Natural killer cell (primary cell): ENCODE results near the gene ZNF189. TPM values are rescaled to one million over a fixed set of nuclear protein-coding genes. Genes with fewer than 3 reads are reported as not detected.

Experiments
- ATAC-seq, 3 donors: fragments of 150-1000 bp in 2 of 3; fragments of 200-7000 bp in 1 of 3; cut with Tn5 transposase; 1 replicate in 1 of 3; 2 replicates in 2 of 3; pipeline ENCODE4 v1.10.0; 2021; ENCODE audit warnings: mild to moderate bottlenecking in 2 of 3, moderate library complexity in 2 of 3
- DNase-seq, 2 donors: peaks; one replicate each; pipeline versions ENCODE4 v3.0.0 to v3.0.0-alpha.2; 2013 to 2021; ENCODE audit warnings: mixed read lengths in 1 of 2
- H3K27ac ChIP-seq: one replicate; pipeline ENCODE4 v1.5.1; 2013; ENCODE audit warnings: mild to moderate bottlenecking, low read length
- H3K27me3 ChIP-seq: one replicate; pipeline ENCODE4 v1.6.1; 2013; ENCODE audit warnings: low read length; ENCODE audit not compliant: control insufficient read depth, insufficient read depth
- H3K36me3 ChIP-seq: one replicate; pipeline ENCODE4 v1.6.1; 2013; ENCODE audit warnings: low read length; ENCODE audit not compliant: control insufficient read depth, insufficient read depth
- H3K4me1 ChIP-seq: one replicate; pipeline ENCODE4 v1.6.1; 2013; ENCODE audit warnings: low read length; ENCODE audit not compliant: control insufficient read depth, insufficient read depth
- H3K4me3 ChIP-seq: one replicate; pipeline ENCODE4 v1.5.1; 2013; ENCODE audit warnings: low read length
- H3K9me3 ChIP-seq: one replicate; pipeline ENCODE4 v1.6.1; 2013; ENCODE audit warnings: low read length; ENCODE audit not compliant: control insufficient read depth, insufficient read depth
- H3K27ac Mint-ChIP-seq, 2 donors: one replicate each; pipeline ENCODE4 v1.8.0; 2022; ENCODE audit warnings: mild to moderate bottlenecking in 2 of 2, mixed read lengths in 2 of 2, moderate library complexity in 1 of 2
- H3K27me3 Mint-ChIP-seq, 2 donors: one replicate each; pipeline ENCODE4 v1.8.0; 2022; ENCODE audit warnings: low read depth in 2 of 2, mixed read lengths in 2 of 2
- H3K36me3 Mint-ChIP-seq: one replicate; pipeline ENCODE4 v1.8.0; 2022; ENCODE audit warnings: mixed read lengths
- H3K4me1 Mint-ChIP-seq, 2 donors: one replicate each; pipeline ENCODE4 v1.8.0; 2022; ENCODE audit warnings: mixed read lengths in 2 of 2
- H3K4me3 Mint-ChIP-seq: one replicate; pipeline ENCODE4 v1.8.0; 2022; ENCODE audit warnings: mild to moderate bottlenecking, moderate library complexity, mixed read lengths
- H3K9me3 Mint-ChIP-seq, 2 donors: one replicate each; pipeline ENCODE4 v1.8.0; 2022; ENCODE audit warnings: mixed read lengths in 2 of 2
- WGBS: methylation state at CpG from one replicate; pipeline ENCODE4 v1.1.7; 2013; ENCODE audit warnings: missing lambda C conversion rate; ENCODE audit not compliant: insufficient coverage; 5-methylcytosine and 5-hydroxymethylcytosine counted together
- intact Hi-C: fragments of 100-400 bp; cut with micrococcal nuclease; formaldehyde crosslinking; loops from one replicate; pipeline ENCODE4 v1.14.2; 2022
- total RNA-seq, 4 donors: library from RNA; stranded (reverse); fragments of 120-200 nt in 1 of 4; gene quantifications; one replicate each; pipeline versions ENCODE4 v1.2.3 to v1.2.4, GENCODE V29; 2013 to 2022
- TF ChIP-seq, protein P1 (sequence below): fragments of 200-600 bp; IDR thresholded peaks from one replicate; pipeline ENCODE4 v1.8.0; 2022; ENCODE audit warnings: antibody characterized with exemption

ZNF189 gene
- total RNA-seq, 3 donors from 2014 or later (not counting 1 experiment from before 2014, with no cell fraction given), result 6.7 to 11.3 (median 8.7) TPM

DNA sequence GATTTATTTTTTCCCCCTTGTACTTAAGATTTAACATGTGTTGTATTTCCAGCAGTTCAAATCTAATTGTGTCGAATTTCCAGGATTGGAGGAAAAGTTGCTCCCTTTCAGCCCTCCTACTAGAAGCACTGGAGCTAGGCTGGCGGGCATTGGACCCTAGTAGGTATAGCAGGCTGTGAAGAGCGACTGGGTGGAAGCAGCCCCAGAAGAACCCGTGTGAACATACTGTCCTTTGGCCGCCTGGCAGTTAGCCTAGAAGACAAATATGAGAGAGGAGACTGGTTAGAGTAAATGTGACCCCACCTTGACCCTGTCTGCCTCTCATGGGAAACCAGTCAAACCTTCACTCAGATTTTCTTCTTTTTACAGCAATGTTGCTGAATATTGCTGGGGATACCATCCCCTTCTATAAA is 23.0 kb downstream of the ZNF189 start:
- Mint-ChIP-seq H3K9me3 (peaks cover 18 to 27% of the 10 kb centered on the region in 2 donors), H3K27me3 (peaks cover 0 to 6% of the 10 kb centered on the region in 2 donors), H3K27ac (no peak overlapping the region), H3K4me3 (no peak overlapping the region), H3K4me1 (no peaks in the 10 kb centered on the region), H3K36me3 (peaks cover 12% of the 10 kb centered on the region)
- 87% methylated on average over 5 of the region's 5 CpGs for WGBS
- Histone ChIP-seq H3K27me3 (no peaks in the 10 kb centered on the region), H3K9me3 (peaks cover 4% of the 10 kb centered on the region), H3K36me3 (no peaks in the 10 kb centered on the region), H3K27ac (no peak overlapping the region), H3K4me1 (no peaks in the 10 kb centered on the region), H3K4me3 (no peak overlapping the region)
- ATAC-seq, result no peak
- intact Hi-C loops, result no loop called here
- TF ChIP-seq, protein P1, sequence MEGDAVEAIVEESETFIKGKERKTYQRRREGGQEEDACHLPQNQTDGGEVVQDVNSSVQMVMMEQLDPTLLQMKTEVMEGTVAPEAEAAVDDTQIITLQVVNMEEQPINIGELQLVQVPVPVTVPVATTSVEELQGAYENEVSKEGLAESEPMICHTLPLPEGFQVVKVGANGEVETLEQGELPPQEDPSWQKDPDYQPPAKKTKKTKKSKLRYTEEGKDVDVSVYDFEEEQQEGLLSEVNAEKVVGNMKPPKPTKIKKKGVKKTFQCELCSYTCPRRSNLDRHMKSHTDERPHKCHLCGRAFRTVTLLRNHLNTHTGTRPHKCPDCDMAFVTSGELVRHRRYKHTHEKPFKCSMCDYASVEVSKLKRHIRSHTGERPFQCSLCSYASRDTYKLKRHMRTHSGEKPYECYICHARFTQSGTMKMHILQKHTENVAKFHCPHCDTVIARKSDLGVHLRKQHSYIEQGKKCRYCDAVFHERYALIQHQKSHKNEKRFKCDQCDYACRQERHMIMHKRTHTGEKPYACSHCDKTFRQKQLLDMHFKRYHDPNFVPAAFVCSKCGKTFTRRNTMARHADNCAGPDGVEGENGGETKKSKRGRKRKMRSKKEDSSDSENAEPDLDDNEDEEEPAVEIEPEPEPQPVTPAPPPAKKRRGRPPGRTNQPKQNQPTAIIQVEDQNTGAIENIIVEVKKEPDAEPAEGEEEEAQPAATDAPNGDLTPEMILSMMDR, result no peak
- DNase-seq, result no peak

DNA sequence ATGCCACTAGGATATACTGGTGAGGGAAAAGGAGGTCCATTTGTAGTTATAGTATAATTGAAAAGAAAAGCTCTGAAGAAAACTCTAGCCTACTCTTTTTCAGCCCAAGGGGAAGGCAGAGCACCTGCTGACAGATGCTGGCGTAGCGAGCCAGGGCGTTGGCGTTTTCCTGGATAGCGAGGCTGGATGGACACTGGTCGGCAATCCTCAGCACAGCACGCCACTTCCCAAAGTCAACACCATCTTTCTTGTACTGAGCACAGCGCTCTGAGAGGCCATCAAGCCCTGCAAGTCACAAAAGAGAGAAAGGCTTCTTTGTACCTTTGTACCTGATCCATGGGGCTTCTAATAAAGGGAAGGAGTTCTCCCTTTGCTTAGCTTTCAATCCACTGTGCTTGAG is 28.7 kb downstream of the ZNF189 start:
- no peak overlapping the region for H3K27ac Mint-ChIP-seq
- intact Hi-C loops, result loop anchor here (5.0 kb wide), 1 partner anchor 50 kb away; no protein-coding TSS in a partner anchor
- no peak overlapping the region for H3K27ac ChIP-seq
- 90% methylated on average over 8 of the region's 8 CpGs for WGBS
- peaks cover 0 to 6% of the 10 kb centered on the region in 2 donors for H3K27me3 Mint-ChIP-seq
- TF ChIP-seq, protein P1, result no peak
- H3K4me3 ChIP-seq, result no peak overlapping the region
- H3K9me3 ChIP-seq, result no peaks in the 10 kb centered on the region
- no peak for DNase-seq
- no peaks in the 10 kb centered on the region for H3K36me3 ChIP-seq
- H3K4me1 Mint-ChIP-seq, result no peaks in the 10 kb centered on the region
- H3K36me3 Mint-ChIP-seq, result no peaks in the 10 kb centered on the region
- no peaks in the 10 kb centered on the region for H3K4me1 ChIP-seq
- no peak overlapping the region for H3K4me3 Mint-ChIP-seq
- peaks cover 11 to 12% of the 10 kb centered on the region in 2 donors for H3K9me3 Mint-ChIP-seq
- no peaks in the 10 kb centered on the region for H3K27me3 ChIP-seq
- ATAC-seq, result no peak

DNA sequence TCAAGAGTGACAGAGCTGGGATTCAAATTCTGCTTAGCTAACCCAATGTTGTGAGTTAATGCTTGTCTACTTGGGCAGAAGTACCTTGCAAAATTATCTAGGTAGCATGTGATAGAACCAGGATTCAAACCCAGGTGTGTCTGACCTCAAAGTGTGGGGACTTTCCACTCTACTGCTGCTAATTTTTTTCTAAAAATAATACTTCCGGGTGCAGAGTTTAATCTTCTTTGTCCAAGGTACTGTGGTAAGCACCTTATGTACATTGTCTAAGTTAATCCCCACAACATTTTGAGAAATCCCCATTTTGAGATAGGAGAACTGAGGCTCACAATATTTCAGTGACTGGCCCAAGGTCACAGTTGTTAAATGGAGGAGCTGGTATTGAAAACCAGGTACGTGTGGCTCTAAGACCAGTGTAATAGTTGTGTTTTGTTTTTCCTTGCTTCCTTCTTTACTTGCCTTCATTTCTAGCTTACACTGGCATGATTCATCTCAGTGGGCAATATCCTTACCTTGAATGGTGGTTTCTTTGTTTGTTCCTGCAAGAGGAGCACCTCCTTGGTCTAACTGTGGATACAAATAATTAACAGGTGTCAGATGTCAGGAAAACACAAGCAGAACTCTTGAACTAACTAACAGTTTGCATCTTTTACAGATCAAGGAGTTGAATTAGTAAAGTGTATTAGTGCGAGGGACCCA is 29.5 kb downstream of the ZNF189 start:
- peaks cover 11% of the 10 kb centered on the region in 2 donors for H3K9me3 Mint-ChIP-seq
- TF ChIP-seq, protein P1, result no peak
- no peaks in the 10 kb centered on the region for H3K4me1 ChIP-seq
- no peak overlapping the region for H3K27ac Mint-ChIP-seq
- intact Hi-C loops, result loop anchor here (5.0 kb wide), 1 partner anchor 51 kb away; no protein-coding TSS in a partner anchor
- no peak overlapping the region for H3K4me3 ChIP-seq
- no peaks in the 10 kb centered on the region for H3K36me3 ChIP-seq
- H3K27me3 ChIP-seq, result no peaks in the 10 kb centered on the region
- H3K4me1 Mint-ChIP-seq, result no peaks in the 10 kb centered on the region
- DNase-seq (no peak), ATAC-seq (no peak)
- H3K9me3 ChIP-seq, result no peaks in the 10 kb centered on the region
- 100% methylated on average over 1 of the region's 3 CpGs for WGBS
- H3K27ac ChIP-seq, result no peak overlapping the region
- H3K4me3 Mint-ChIP-seq, result no peak overlapping the region
- no peaks in the 10 kb centered on the region for H3K36me3 Mint-ChIP-seq
- H3K27me3 Mint-ChIP-seq, result peaks cover 0 to 6% of the 10 kb centered on the region in 2 donors
